Endodermal cell (in vitro differentiated cells): ENCODE data around the gene POM121L2. TPM values are rescaled to one million over a fixed set of nuclear protein-coding genes. Genes with fewer than 3 reads are reported as not detected.

Experiments
- DNase-seq: peaks from one replicate; pipeline ENCODE4 v3.0.0-alpha.2; 2017
- H3K27ac ChIP-seq: 2 replicates; pipeline ENCODE4 v1.5.1; 2013; ENCODE audit warnings: mild to moderate bottlenecking, low read depth, low read length, moderate library complexity
- H3K27me3 ChIP-seq: 2 replicates; pipeline ENCODE4 v1.6.1; 2013; ENCODE audit warnings: mild to moderate bottlenecking, low read length, moderate library complexity; ENCODE audit not compliant: insufficient read depth, control insufficient read depth, poor library complexity, severe bottlenecking
- H3K36me3 ChIP-seq: 2 replicates; pipeline ENCODE4 v1.7.0; 2013; ENCODE audit warnings: mild to moderate bottlenecking, low read length, moderate library complexity; ENCODE audit not compliant: control insufficient read depth, insufficient read depth
- H3K4me1 ChIP-seq: one replicate; pipeline ENCODE4 v1.7.0; 2013; ENCODE audit warnings: low read length; ENCODE audit not compliant: control insufficient read depth, insufficient read depth
- H3K4me3 ChIP-seq: 2 replicates; pipeline ENCODE4 v1.5.1; 2013; ENCODE audit warnings: mild to moderate bottlenecking, low read length, moderate library complexity
- H3K9ac ChIP-seq: 2 replicates; pipeline ENCODE4 v1.6.1; 2013; ENCODE audit warnings: mild to moderate bottlenecking, low read length, moderate library complexity; ENCODE audit not compliant: poor library complexity, severe bottlenecking; ENCODE audit errors: extremely low read depth
- H3K9me3 ChIP-seq: 2 replicates; pipeline ENCODE4 v1.6.1; 2013; ENCODE audit warnings: mild to moderate bottlenecking, low read length, moderate library complexity; ENCODE audit not compliant: control insufficient read depth
- H3K27ac Mint-ChIP-seq: 2 replicates; pipeline ENCODE4 v1.8.0; 2020; ENCODE audit warnings: mixed read lengths
- H3K27me3 Mint-ChIP-seq: 2 replicates; pipeline ENCODE4 v1.8.0; 2021; ENCODE audit warnings: mild to moderate bottlenecking, mixed read lengths; ENCODE audit not compliant: insufficient read depth
- H3K36me3 Mint-ChIP-seq: 2 replicates; pipeline ENCODE4 v1.8.0; 2020; ENCODE audit warnings: low read depth, mixed read lengths
- H3K4me1 Mint-ChIP-seq: 2 replicates; pipeline ENCODE4 v1.8.0; 2020; ENCODE audit warnings: mixed read lengths
- H3K4me3 Mint-ChIP-seq: 2 replicates; pipeline ENCODE4 v1.8.0; 2020; ENCODE audit warnings: mild to moderate bottlenecking, moderate library complexity, mixed read lengths
- H3K9me3 Mint-ChIP-seq: 2 replicates; pipeline ENCODE4 v1.8.0; 2020; ENCODE audit warnings: mild to moderate bottlenecking, mixed read lengths
- CTCF ChIP-seq: fragments of 200-600 bp; sonication (generic); conservative IDR thresholded peaks from 2 replicates; pipeline ENCODE4 v1.5.0; 2021; ENCODE audit warnings: antibody characterized with exemption, mild to moderate bottlenecking
- WGBS, 2 experiments: methylation state at CpG; one replicate each; pipeline versions ENCODE4 v1.1.5 to v1.1.7; 2013; ENCODE audit warnings: missing lambda C conversion rate in 2 of 2, mixed read lengths in 1 of 2; ENCODE audit not compliant: insufficient coverage in 1 of 2, insufficient read length in 1 of 2; 5-methylcytosine and 5-hydroxymethylcytosine counted together
- total RNA-seq, 2 donors: library from RNA; stranded (reverse); fragmentation: NEBNext Ultra II Directional in 1 of 2; extraction: Animal tissue kit (Norgen Biotek cat#: 25700) in 1 of 2; gene quantifications; 2 replicates in 1 of 2; 3 replicates in 1 of 2; pipeline ENCODE4 v1.2.1, GENCODE V29; 2021

POM121L2 gene
- total RNA-seq, 2 donors from 2014 or later: 0.20 TPM; not detected in 1

GRCh38 chr6:27312950-27313271, 838 bp upstream of the POM121L2 start:
- H3K27me3 Mint-ChIP-seq: peaks cover 52% of the 10 kb centered on the region
- WGBS, 2 experiments: 14% methylated on average over 6 of the region's 8 CpGs; no CpG with 5 or more reads in 1 of the 2 experiments
- no peak for DNase-seq

GRCh38 chr6:27311806-27312145, 297 bp downstream of the POM121L2 start:
- Histone ChIP-seq H3K27ac (no peak overlapping the region), H3K9me3 (peaks cover 11% of the 10 kb centered on the region), H3K9ac (no peak overlapping the region), H3K4me3 (peak overlapping the region; percentile 88), H3K36me3 (no peaks in the 10 kb centered on the region), H3K4me1 (no peaks in the 10 kb centered on the region), H3K27me3 (peaks cover 69% of the 10 kb centered on the region)
- H3K27ac Mint-ChIP-seq: no peak overlapping the region
- peak; percentile 73 for DNase-seq
- H3K27me3 Mint-ChIP-seq: peaks cover 61% of the 10 kb centered on the region
- H3K36me3 Mint-ChIP-seq: no peaks in the 10 kb centered on the region
- no peaks in the 10 kb centered on the region for H3K4me1 Mint-ChIP-seq
- 26 to 48% methylated on average over 7 to 19 of the region's 19 CpGs for WGBS, 2 experiments
- H3K9me3 Mint-ChIP-seq: peaks cover 5% of the 10 kb centered on the region
- H3K4me3 Mint-ChIP-seq: peak overlapping the region; percentile 64
- no peak for TF ChIP-seq CTCF

More at GRCh38 chr6:27312950-27313271, 838 bp upstream of the POM121L2 start:
- H3K27ac ChIP-seq: no peak overlapping the region
- no peaks in the 10 kb centered on the region for H3K4me1 Mint-ChIP-seq
- peak overlapping the region; percentile 64 for H3K4me3 Mint-ChIP-seq
- H3K36me3 Mint-ChIP-seq: no peaks in the 10 kb centered on the region
- no peaks in the 10 kb centered on the region for H3K36me3 ChIP-seq
- no peak overlapping the region for H3K27ac Mint-ChIP-seq
- peaks cover 5% of the 10 kb centered on the region for H3K9me3 Mint-ChIP-seq
- no peak overlapping the region for H3K9ac ChIP-seq
- peaks cover 11% of the 10 kb centered on the region for H3K9me3 ChIP-seq
- H3K27me3 ChIP-seq: peaks cover 57% of the 10 kb centered on the region
- H3K4me1 ChIP-seq: no peaks in the 10 kb centered on the region
- H3K4me3 ChIP-seq: peak overlapping the region; percentile 88
- TF ChIP-seq CTCF: no peak

GRCh38 chr6:27303613-27304272, 8.3 kb downstream of the POM121L2 start:
- Mint-ChIP-seq H3K27me3 (peaks cover 30% of the 10 kb centered on the region), H3K27ac (no peak overlapping the region), H3K36me3 (no peaks in the 10 kb centered on the region), H3K4me1 (no peaks in the 10 kb centered on the region), H3K4me3 (no peak overlapping the region), H3K9me3 (no peaks in the 10 kb centered on the region)
- TF ChIP-seq CTCF: no peak
- peaks cover 33% of the 10 kb centered on the region for H3K27me3 ChIP-seq
- H3K4me3 ChIP-seq: no peak overlapping the region
- H3K4me1 ChIP-seq: no peaks in the 10 kb centered on the region
- peak; percentile 69 for DNase-seq
- no peak overlapping the region for H3K27ac ChIP-seq
- H3K9ac ChIP-seq: no peak overlapping the region
- no peaks in the 10 kb centered on the region for H3K36me3 ChIP-seq
- 44 to 68% methylated on average over 6 to 16 of the region's 16 CpGs for WGBS, 2 experiments
- H3K9me3 ChIP-seq: no peaks in the 10 kb centered on the region
